ENCODE data around the gene LAMTOR5. TPM values are rescaled to one million over a fixed set of nuclear protein-coding genes. Genes with fewer than 3 reads are reported as not detected.

Gene LAMTOR5
- total and polyA plus RNA-seq, 2 of the 13 experiments (the other 11 are each of a cell fraction or from before 2014, with no cell fraction given) = 96.7 to 400 TPM

- TF ChIP-seq NR0B2 (CRISPR knock-in tag; IDR thresholded peaks at IDR 0.05) = no peak
- TF ChIP-seq ZNF782 (CRISPR knock-in tag; IDR thresholded peaks at IDR 0.05; ENCODE audit: borderline replicate concordance) = peak; percentile 74; the same call in 1 of the 2 replicates
- 0 out of 2 replicates have a peak, but pooled peaks have one; percentile 77 for TF ChIP-seq AKNA (CRISPR knock-in tag; IDR thresholded peaks at IDR 0.05; ENCODE audit: borderline replicate concordance)
- TF ChIP-seq ZNF652 (CRISPR knock-in tag; IDR thresholded peaks at IDR 0.05; ENCODE audit: borderline replicate concordance, low read depth) = 0 out of 2 replicates have a peak, but pooled peaks have one; percentile 7
- no peak for TF ChIP-seq U2AF2 (IDR thresholded peaks at IDR 0.05; ENCODE audit: low read depth, low read length)
- TF ChIP-seq RARG (CRISPR knock-in tag; IDR thresholded peaks at IDR 0.05; ENCODE audit: low read depth) = no peak
- TF ChIP-seq GPBP1L1 (CRISPR knock-in tag; IDR thresholded peaks at IDR 0.05) = no peak
- TF ChIP-seq KLF11 (CRISPR knock-in tag; IDR thresholded peaks at IDR 0.05) = peak; percentile 73; the same call in 1 of the 2 replicates
- TF ChIP-seq ZNF513 (CRISPR knock-in tag; conservative IDR thresholded peaks at IDR 0.05) = no peak
- peak; percentile 84 for TF ChIP-seq NKX3-1 (CRISPR knock-in tag; IDR thresholded peaks at IDR 0.05)
- no peak for TF ChIP-seq CREB3 (CRISPR knock-in tag; IDR thresholded peaks at IDR 0.05)
- TF ChIP-seq SNAPC5 (CRISPR knock-in tag; IDR thresholded peaks at IDR 0.05; ENCODE audit: borderline replicate concordance) = 0 out of 2 replicates have a peak, but pooled peaks have one; percentile 18
- TF ChIP-seq ZBTB4 (CRISPR knock-in tag; IDR thresholded peaks at IDR 0.05; ENCODE audit: borderline replicate concordance) = peak; percentile 71; the same call in 1 of the 2 replicates
These were observed at the start of gene LAMTOR5 (continued) for GRCh38 chr1:110407260-110408210.

Data from HepG2 (cell line).